Kidney (tissue), 14 donors: Measurements from ENCODE around the gene MSX1. TPM values are rescaled to one million over a fixed set of nuclear protein-coding genes. Genes with fewer than 3 reads are reported as not detected.
A peak's percentile ranks its signal among the peaks of the same experiment; 100 is the strongest.

Source experiments
- DNase-seq, 5 donors: peaks; one replicate each; pipeline ENCODE4 v3.0.0-alpha.2; 2013 to 2020
- FAIRE-seq: peaks from 2 replicates; lab custom pipeline; 2012; peaks lifted over from hg19 to GRCh38; lab: Jason Lieb, UNC
- H3K27ac ChIP-seq, 2 donors: one replicate each; pipeline ENCODE4 v1.7.0; 2013; ENCODE audit warnings: low read depth in 2 of 2, low read length in 2 of 2, inconsistent platforms in 1 of 2
- H3K27me3 ChIP-seq: one replicate; pipeline ENCODE4 v1.7.1; 2013; ENCODE audit warnings: low read length, inconsistent platforms; ENCODE audit not compliant: control insufficient read depth, insufficient read depth
- H3K36me3 ChIP-seq, 3 donors: one replicate each; pipeline versions ENCODE4 v1.7.0 to v1.7.1; 2013; ENCODE audit warnings: low read length in 3 of 3, control low read depth in 1 of 3, inconsistent platforms in 1 of 3; ENCODE audit not compliant: insufficient read depth in 3 of 3, control insufficient read depth in 2 of 3
- H3K4me1 ChIP-seq, 3 donors: one replicate each; pipeline versions ENCODE4 v1.7.0 to v1.7.1; 2013; ENCODE audit warnings: low read length in 3 of 3, inconsistent platforms in 1 of 3, low read depth in 1 of 3; ENCODE audit not compliant: control insufficient read depth in 2 of 3, insufficient read depth in 2 of 3
- H3K4me3 ChIP-seq, 3 donors: one replicate each; pipeline versions ENCODE4 v1.7.0 to v1.8.1; 2013; ENCODE audit warnings: low read length in 3 of 3, control low read depth in 1 of 3, inconsistent platforms in 1 of 3
- H3K9ac ChIP-seq, 3 donors: one replicate each; pipeline versions ENCODE4 v1.7.0 to v1.7.1; 2013; ENCODE audit warnings: low read length in 3 of 3, control low read depth in 1 of 3, inconsistent platforms in 1 of 3
- H3K9me3 ChIP-seq, 3 donors: one replicate each; pipeline versions ENCODE4 v1.7.0 to v1.7.1; 2013; ENCODE audit warnings: low read length in 3 of 3, control low read depth in 1 of 3, inconsistent platforms in 1 of 3; ENCODE audit not compliant: control insufficient read depth in 2 of 3, insufficient read depth in 1 of 3
- CTCF ChIP-seq: IDR thresholded peaks from 3 replicates; pipeline ENCODE4 v1.5.1; 2012; ENCODE audit warnings: mild to moderate bottlenecking, moderate library complexity, borderline replicate concordance; ENCODE audit not compliant: insufficient read depth; ENCODE audit errors: extremely low read depth
- intact Hi-C: fragments of 100-400 bp; cut with DNase I; formaldehyde crosslinking; loops from one replicate; pipeline ENCODE4 v1.11.1; 2022
- polyA plus RNA-seq: library from polyadenylated mRNA; stranded (reverse); fragments of 350-450 nt; fragmentation: Illumina TruSeq; extraction: RNeasy Lipid Tissue Mini Kit (QIAGEN cat#74804); gene quantifications from one replicate; pipeline ENCODE4 v1.2.3, GENCODE V29; 2014; ENCODE audit warnings: low read depth, low replicate concordance; ENCODE audit not compliant: insufficient read depth
- total RNA-seq: library from RNA; stranded (reverse); fragmentation: NEBNext Ultra II Directional; extraction: Animal tissue kit (Norgen Biotek cat#: 25700); gene quantifications from one replicate; pipeline ENCODE4 v1.2.1, GENCODE V29; 2021
- donor health status: control.
- donor health status: control.
- donor health status: control.
- donor health status: control.
- donor health status: control.
- donor health status: DM: yes; HTN: yes; CAD: no.
- donor health status: Normal renal cell carcinoma (clear cell type).

The MSX1 gene
- total and polyA plus RNA-seq, 2 donors from 2014 or later, result 2.3 to 3.0 TPM

- H3K27ac ChIP-seq, result no peak overlapping the region
- H3K36me3 ChIP-seq, result no peaks in the 10 kb centered on the region
- peaks cover 0 to 2% (median 0%) of the 10 kb centered on the region in 3 donors for H3K9me3 ChIP-seq
- TF ChIP-seq CTCF, result no peak
- intact Hi-C loops, result no loop called here
- DNase-seq (peak in 1 of 5 donors; percentile 6), FAIRE-seq (no peak)
- no peak overlapping the region for H3K4me3 ChIP-seq
- H3K27me3 ChIP-seq, result peaks cover 81% of the 10 kb centered on the region
- H3K9ac ChIP-seq, result no peak overlapping the region
- H3K4me1 ChIP-seq, result peaks cover 0 to 15% (median 2%) of the 10 kb centered on the region in 3 donors
These were observed 11.7 kb downstream of the MSX1 start for GRCh38 chr4:4871242-4871572.

DNA sequence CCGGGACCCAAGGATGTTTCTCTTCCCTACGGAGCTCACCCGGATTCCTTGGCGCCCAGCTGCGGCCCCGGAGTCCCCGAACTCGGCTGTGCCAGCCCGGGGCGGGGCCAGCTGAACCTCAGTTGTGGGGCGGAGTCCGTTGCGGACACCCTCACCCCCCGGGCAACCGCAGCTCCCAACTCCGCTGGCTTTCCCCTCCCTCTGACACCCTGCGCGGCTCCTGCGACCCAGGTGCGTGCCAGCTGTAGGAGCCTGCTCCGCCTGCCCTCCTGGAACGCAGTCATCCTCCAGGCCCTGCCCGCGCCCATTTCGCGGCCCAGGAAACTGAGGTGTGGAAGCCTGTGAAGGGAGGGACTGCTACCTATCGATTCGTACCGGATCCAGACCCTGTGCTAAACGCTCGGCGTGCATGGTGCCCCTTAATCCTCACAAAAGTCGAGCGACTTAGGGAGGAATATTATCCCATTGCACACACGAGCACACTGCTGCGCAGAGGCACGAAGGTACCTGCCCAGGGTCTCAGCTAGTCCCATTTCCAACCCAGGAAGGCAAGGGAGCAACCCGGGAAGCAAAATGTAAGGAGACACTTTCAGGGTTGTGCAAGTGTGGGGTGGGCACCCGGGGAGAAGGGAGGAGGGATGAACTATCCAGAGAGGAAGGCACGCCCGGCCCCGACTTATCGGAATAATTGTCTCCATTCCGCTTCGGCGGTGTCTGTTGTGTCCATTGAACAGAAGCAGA is 12.3 kb downstream of the MSX1 start:
- no peak for TF ChIP-seq CTCF
- H3K9ac ChIP-seq, result no peak overlapping the region
- H3K27ac ChIP-seq, result no peak overlapping the region
- no peaks in the 10 kb centered on the region for H3K36me3 ChIP-seq
- peaks cover 0 to 2% (median 0%) of the 10 kb centered on the region in 3 donors for H3K9me3 ChIP-seq
- H3K4me1 ChIP-seq, result peaks cover 0 to 9% (median 2%) of the 10 kb centered on the region in 3 donors
- peaks cover 76% of the 10 kb centered on the region for H3K27me3 ChIP-seq
- H3K4me3 ChIP-seq, result no peak overlapping the region
- FAIRE-seq, result no peak
- intact Hi-C loops, result no loop called here
- peak in 1 of 5 donors; percentile 50 for DNase-seq

GRCh38 chr4:4872314-4872903 is 12.9 kb downstream of the MSX1 start:
- intact Hi-C loops, result no loop called here
- H3K4me3 ChIP-seq, result no peak overlapping the region
- no peak overlapping the region for H3K27ac ChIP-seq
- no peak for TF ChIP-seq CTCF
- H3K27me3 ChIP-seq, result peaks cover 75% of the 10 kb centered on the region
- no peak overlapping the region for H3K9ac ChIP-seq
- H3K4me1 ChIP-seq, result peaks cover 0 to 8% (median 2%) of the 10 kb centered on the region in 3 donors
- H3K9me3 ChIP-seq, result peaks cover 0 to 2% (median 0%) of the 10 kb centered on the region in 3 donors
- FAIRE-seq (no peak), DNase-seq (peak in 3 of 5 donors; percentile 28 to 67 (median 44))
- no peaks in the 10 kb centered on the region for H3K36me3 ChIP-seq
